Fibroblast of skin of abdomen (primary cell): ENCODE results near the gene PDE8B.
A peak's percentile ranks its signal among the peaks of the same experiment; 100 is the strongest.
"Not testable (repeated sequence)": the region's sequence is repeated elsewhere in the genome, so short reads cannot be mapped to it uniquely, and the experiment has no call there.

Experiments used
- DNase-seq: peaks from one replicate; pipeline ENCODE4 v3.0.0-alpha.2; 2013

Gene PDE8B

GRCh38 chr5:77448831-77449230 is 238.4 kb downstream of the PDE8B start:
- DNase-seq, result no peak

GRCh38 chr5:77449277-77449676 is 238.8 kb downstream of the PDE8B start:
- DNase-seq, result no peak

GRCh38 chr5:77449981-77450380 is 239.5 kb downstream of the PDE8B start:
- DNase-seq, result peak; percentile 29

- DNase-seq, result peak; percentile 8
These were observed 241.9 kb downstream of the PDE8B start for GRCh38 chr5:77452351-77452750.

- DNase-seq, result no peak
These were observed 243.6 kb downstream of the PDE8B start for GRCh38 chr5:77454123-77454522.

GRCh38 chr5:77461287-77461686 is 250.8 kb downstream of the PDE8B start:
- DNase-seq, result no peak

GRCh38 chr5:77463905-77464304 is 253.4 kb downstream of the PDE8B start:
- peak; percentile 4 for DNase-seq

GRCh38 chr5:77468875-77469274 is 258.4 kb downstream of the PDE8B start:
- DNase-seq, result not testable (repeated sequence)

GRCh38 chr5:77475041-77475440 is 264.6 kb downstream of the PDE8B start:
- DNase-seq, result not testable (repeated sequence)
